GM18511 (cell line): ENCODE results near the gene PRLR.
"Not testable (repeated sequence)": the region's sequence is repeated elsewhere in the genome, so short reads cannot be mapped to it uniquely, and the experiment has no call there.

Source experiments
- ATAC-seq: cut with Tn5 transposase; IDR thresholded peaks from one replicate; pipeline ENCODE4 v1.9.1; 2021; ENCODE audit warnings: mild to moderate bottlenecking, moderate library complexity; ENCODE audit not compliant: unreplicated experiment

Gene PRLR

GRCh38 chr5:35133186-35133585 is 97.1 kb downstream of the PRLR start:
- no peak for ATAC-seq

GRCh38 chr5:35131723-35132122 is 98.6 kb downstream of the PRLR start:
- ATAC-seq, result no peak

- no peak for ATAC-seq
These were observed 100.3 kb downstream of the PRLR start for GRCh38 chr5:35129921-35130485.

GRCh38 chr5:35129276-35129675 is 101.0 kb downstream of the PRLR start:
- no peak for ATAC-seq

- no peak for ATAC-seq
These were observed 103.3 kb downstream of the PRLR start for GRCh38 chr5:35127006-35127405.

- ATAC-seq, result no peak
These were observed 104.5 kb downstream of the PRLR start for GRCh38 chr5:35125746-35126145.

GRCh38 chr5:35124932-35125331 is 105.4 kb downstream of the PRLR start:
- no peak for ATAC-seq

GRCh38 chr5:35122819-35123218 is 107.5 kb downstream of the PRLR start:
- no peak for ATAC-seq

GRCh38 chr5:35120715-35121114 is 109.6 kb downstream of the PRLR start:
- ATAC-seq, result no peak

- peak; percentile 56 for ATAC-seq
These were observed 112.3 kb downstream of the PRLR start for GRCh38 chr5:35117967-35118366.

- no peak for ATAC-seq
These were observed 114.4 kb downstream of the PRLR start for GRCh38 chr5:35115920-35116319.

- ATAC-seq, result no peak
These were observed 115.6 kb downstream of the PRLR start for GRCh38 chr5:35114698-35115097.

- no peak for ATAC-seq
These were observed 118.0 kb downstream of the PRLR start for GRCh38 chr5:35112300-35112699.

GRCh38 chr5:35104550-35104949 is 125.7 kb downstream of the PRLR start:
- not testable (repeated sequence) for ATAC-seq

- no peak for ATAC-seq
These were observed 126.5 kb downstream of the PRLR start for GRCh38 chr5:35103637-35104299.

GRCh38 chr5:35101720-35102119 is 128.6 kb downstream of the PRLR start:
- ATAC-seq, result not testable (repeated sequence)

- no peak for ATAC-seq
These were observed 129.3 kb downstream of the PRLR start for GRCh38 chr5:35101016-35101415.

- no peak for ATAC-seq
These were observed 132.1 kb downstream of the PRLR start for GRCh38 chr5:35098214-35098613.

- ATAC-seq, result no peak
These were observed 133.4 kb downstream of the PRLR start for GRCh38 chr5:35096932-35097331.

- ATAC-seq, result no peak
These were observed 134.1 kb downstream of the PRLR start for GRCh38 chr5:35096216-35096615.

GRCh38 chr5:35095366-35095765 is 134.9 kb downstream of the PRLR start:
- no peak for ATAC-seq

- no peak for ATAC-seq
These were observed 135.3 kb downstream of the PRLR start for GRCh38 chr5:35094948-35095347.

- ATAC-seq, result no peak
These were observed 137.6 kb downstream of the PRLR start for GRCh38 chr5:35092703-35093102.
